HL-60 (cell line): ENCODE measurements around the gene FHIT.
A peak's percentile ranks its signal among the peaks of the same experiment; 100 is the strongest.

ENCODE experiments used
- DNase-seq, 2 experiments: peaks; one replicate each; pipeline ENCODE4 v3.0.0-alpha.2; 2010 to 2020; ENCODE audit warnings: low read depth in 1 of 2, low spot score in 1 of 2
- H3K27ac ChIP-seq: fragments of 250-450 bp; sonication (Bioruptor Pico); replicated peaks from 2 replicates; pipeline ENCODE4 v1.5.1; 2020; ENCODE audit warnings: mild to moderate bottlenecking, moderate library complexity
- H3K27me3 ChIP-seq: fragments of 250-450 bp; sonication (Bioruptor Pico); 2 replicates; pipeline ENCODE4 v1.5.1; 2021; ENCODE audit warnings: mild to moderate bottlenecking, moderate library complexity; ENCODE audit not compliant: insufficient read depth, poor library complexity, severe bottlenecking
- H3K4me3 ChIP-seq: replicated peaks from 2 replicates; pipeline ENCODE4 v1.5.1; 2011; ENCODE audit warnings: mild to moderate bottlenecking, control low read depth, low read length; ENCODE audit not compliant: insufficient read depth
- GABPA ChIP-seq: IDR thresholded peaks from 2 replicates; pipeline ENCODE4 v1.6.1; 2012; ENCODE audit warnings: low read depth
- POLR2AphosphoS5 ChIP-seq: IDR thresholded peaks from 2 replicates; pipeline ENCODE4 v1.6.1; 2012; ENCODE audit warnings: low read depth
- SPI1 ChIP-seq: IDR thresholded peaks from 2 replicates; pipeline ENCODE4 v1.6.1; 2012; ENCODE audit warnings: low read depth, mild to moderate bottlenecking, borderline replicate concordance
- TF ChIP-seq, protein P1 (sequence below): IDR thresholded peaks from one replicate; pipeline ENCODE4 v1.5.1; 2011; ENCODE audit warnings: low read length, control low read depth, inconsistent platforms; ENCODE audit not compliant: insufficient read depth
- TF ChIP-seq, protein P2 (sequence below): IDR thresholded peaks from 2 replicates; pipeline ENCODE4 v1.6.1; 2012; ENCODE audit warnings: low read depth; ENCODE audit not compliant: insufficient replicate concordance

FHIT gene

DNA sequence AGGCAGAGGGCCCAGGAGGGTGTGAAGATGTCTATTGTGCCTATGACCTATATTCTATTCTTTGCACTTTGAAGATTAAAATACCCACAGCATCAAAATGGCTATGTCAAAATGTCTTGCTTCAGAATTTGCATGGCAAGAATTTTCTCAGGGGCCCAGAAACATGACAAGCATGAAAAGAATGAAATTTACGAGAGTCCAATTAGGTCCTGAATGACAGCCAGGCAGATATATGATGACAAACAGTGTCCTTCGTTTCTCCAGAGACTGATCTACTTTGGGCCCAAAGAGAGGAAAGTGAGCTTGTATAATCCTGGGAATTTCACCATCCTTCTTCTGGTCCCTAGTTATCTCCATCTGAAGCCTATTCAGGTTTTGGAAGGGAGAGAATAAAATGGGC lies 609.9 kb downstream of the FHIT start:
- DNase-seq = no peak
- TF ChIP-seq GABPA (no peak), SPI1 (no peak)
- TF ChIP-seq, protein P1, sequence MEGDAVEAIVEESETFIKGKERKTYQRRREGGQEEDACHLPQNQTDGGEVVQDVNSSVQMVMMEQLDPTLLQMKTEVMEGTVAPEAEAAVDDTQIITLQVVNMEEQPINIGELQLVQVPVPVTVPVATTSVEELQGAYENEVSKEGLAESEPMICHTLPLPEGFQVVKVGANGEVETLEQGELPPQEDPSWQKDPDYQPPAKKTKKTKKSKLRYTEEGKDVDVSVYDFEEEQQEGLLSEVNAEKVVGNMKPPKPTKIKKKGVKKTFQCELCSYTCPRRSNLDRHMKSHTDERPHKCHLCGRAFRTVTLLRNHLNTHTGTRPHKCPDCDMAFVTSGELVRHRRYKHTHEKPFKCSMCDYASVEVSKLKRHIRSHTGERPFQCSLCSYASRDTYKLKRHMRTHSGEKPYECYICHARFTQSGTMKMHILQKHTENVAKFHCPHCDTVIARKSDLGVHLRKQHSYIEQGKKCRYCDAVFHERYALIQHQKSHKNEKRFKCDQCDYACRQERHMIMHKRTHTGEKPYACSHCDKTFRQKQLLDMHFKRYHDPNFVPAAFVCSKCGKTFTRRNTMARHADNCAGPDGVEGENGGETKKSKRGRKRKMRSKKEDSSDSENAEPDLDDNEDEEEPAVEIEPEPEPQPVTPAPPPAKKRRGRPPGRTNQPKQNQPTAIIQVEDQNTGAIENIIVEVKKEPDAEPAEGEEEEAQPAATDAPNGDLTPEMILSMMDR = no peak
- TF ChIP-seq, protein P2, sequence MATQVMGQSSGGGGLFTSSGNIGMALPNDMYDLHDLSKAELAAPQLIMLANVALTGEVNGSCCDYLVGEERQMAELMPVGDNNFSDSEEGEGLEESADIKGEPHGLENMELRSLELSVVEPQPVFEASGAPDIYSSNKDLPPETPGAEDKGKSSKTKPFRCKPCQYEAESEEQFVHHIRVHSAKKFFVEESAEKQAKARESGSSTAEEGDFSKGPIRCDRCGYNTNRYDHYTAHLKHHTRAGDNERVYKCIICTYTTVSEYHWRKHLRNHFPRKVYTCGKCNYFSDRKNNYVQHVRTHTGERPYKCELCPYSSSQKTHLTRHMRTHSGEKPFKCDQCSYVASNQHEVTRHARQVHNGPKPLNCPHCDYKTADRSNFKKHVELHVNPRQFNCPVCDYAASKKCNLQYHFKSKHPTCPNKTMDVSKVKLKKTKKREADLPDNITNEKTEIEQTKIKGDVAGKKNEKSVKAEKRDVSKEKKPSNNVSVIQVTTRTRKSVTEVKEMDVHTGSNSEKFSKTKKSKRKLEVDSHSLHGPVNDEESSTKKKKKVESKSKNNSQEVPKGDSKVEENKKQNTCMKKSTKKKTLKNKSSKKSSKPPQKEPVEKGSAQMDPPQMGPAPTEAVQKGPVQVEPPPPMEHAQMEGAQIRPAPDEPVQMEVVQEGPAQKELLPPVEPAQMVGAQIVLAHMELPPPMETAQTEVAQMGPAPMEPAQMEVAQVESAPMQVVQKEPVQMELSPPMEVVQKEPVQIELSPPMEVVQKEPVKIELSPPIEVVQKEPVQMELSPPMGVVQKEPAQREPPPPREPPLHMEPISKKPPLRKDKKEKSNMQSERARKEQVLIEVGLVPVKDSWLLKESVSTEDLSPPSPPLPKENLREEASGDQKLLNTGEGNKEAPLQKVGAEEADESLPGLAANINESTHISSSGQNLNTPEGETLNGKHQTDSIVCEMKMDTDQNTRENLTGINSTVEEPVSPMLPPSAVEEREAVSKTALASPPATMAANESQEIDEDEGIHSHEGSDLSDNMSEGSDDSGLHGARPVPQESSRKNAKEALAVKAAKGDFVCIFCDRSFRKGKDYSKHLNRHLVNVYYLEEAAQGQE = no peak
- Histone ChIP-seq H3K27ac (no peak overlapping the region), H3K4me3 (no peak overlapping the region), H3K27me3 (no peaks in the 10 kb centered on the region)

DNA sequence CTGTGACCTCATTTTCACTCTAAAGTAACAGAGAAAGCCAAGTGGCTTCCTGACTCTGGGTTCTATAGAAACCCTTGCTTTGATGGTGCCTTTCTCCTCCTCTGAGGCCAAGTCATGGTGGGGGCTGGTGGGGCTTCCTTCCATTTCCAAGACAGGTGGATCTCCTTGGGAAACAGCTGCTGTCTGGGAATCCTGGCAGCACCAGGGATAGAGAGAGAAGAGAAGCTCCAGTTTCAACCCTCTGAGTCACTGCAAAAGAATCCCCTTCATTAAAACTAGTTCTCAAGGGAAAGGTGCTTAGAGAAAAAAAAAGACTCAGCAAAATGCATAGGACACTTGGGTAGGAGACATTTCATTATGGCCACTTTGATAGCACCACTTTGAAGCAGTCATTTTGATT lies 614.4 kb downstream of the FHIT start:
- no peak for DNase-seq
- H3K27ac ChIP-seq = no peak overlapping the region
- no peak for TF ChIP-seq GABPA
- TF ChIP-seq SPI1 = no peak
- TF ChIP-seq POLR2AphosphoS5 = no peak
- TF ChIP-seq, protein P1 = no peak
- TF ChIP-seq, protein P2 = no peak

DNA sequence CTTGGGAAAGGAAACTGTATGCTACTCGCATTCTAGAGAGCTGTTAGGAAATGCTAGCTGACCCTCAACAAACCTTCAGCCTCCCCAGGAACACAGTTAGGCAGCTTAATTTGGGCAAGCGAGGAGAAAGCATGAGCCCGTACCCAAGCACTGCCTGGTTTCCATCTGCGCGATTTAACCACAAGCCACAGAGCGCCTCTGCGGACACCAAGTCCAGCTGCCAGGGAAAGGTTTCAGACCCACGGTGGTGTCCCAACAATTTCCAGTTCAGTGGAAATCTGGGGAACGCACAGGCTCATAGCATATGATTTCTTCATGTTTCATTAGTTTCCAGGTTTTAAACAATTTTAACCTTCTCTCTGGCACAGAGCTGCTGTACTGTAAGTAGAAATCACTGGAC lies 617.6 kb downstream of the FHIT start:
- no peak overlapping the region for H3K4me3 ChIP-seq
- TF ChIP-seq, protein P1 = no peak
- H3K27ac ChIP-seq = no peak overlapping the region
- DNase-seq = peak in 1 of 2 experiments; percentile 21
- no peaks in the 10 kb centered on the region for H3K27me3 ChIP-seq

More for the DNA sequence above, 614.4 kb downstream of the FHIT start:
- Histone ChIP-seq H3K4me3 (no peak overlapping the region), H3K27me3 (no peaks in the 10 kb centered on the region)

DNA sequence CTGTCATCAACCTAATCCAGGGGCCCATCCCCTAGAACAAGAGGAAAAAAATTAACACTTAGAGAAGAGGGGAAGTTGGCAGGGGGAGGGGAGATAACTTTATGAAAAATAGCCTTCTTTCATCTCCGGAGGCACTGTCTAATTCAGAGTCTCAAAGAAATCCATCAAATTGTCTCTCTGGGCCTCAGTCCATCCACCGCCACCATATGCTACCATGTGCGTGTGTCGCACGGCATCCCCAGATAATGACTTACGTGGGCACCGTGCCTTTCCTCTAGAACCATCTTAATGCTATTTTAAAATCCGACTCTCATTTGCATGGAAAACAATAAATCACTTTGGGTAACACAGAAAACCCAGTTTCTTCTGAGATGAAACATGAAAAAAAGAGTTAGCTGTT lies 619.7 kb downstream of the FHIT start:
- TF ChIP-seq SPI1 = no peak
- TF ChIP-seq GABPA = no peak
- TF ChIP-seq, protein P1 = no peak
- TF ChIP-seq POLR2AphosphoS5 = no peak
- TF ChIP-seq, protein P2 = no peak
- no peak overlapping the region for H3K27ac ChIP-seq
- no peaks in the 10 kb centered on the region for H3K27me3 ChIP-seq
- no peak overlapping the region for H3K4me3 ChIP-seq
- no peak for DNase-seq
